H1 (cell line): ENCODE data around the gene KCNMB1. TPM values are rescaled to one million over a fixed set of nuclear protein-coding genes. Genes with fewer than 3 reads are reported as not detected.

Source experiments
- CTCF ChIA-PET: fragments of 300-600 bp; sonication (Branson Sonifier 250); formaldehyde crosslinking; loops from one replicate; lab custom pipeline; 2021; ENCODE audit not compliant: partially characterized antibody; lab: Charles Lee
- POLR2A ChIA-PET: fragments of 300-600 bp; sonication (Branson Sonifier 250); formaldehyde crosslinking; loops from one replicate; lab custom pipeline; 2021; ENCODE audit warnings: inconsistent platforms; ENCODE audit not compliant: partially characterized antibody; lab: Charles Lee
- DNase-seq, 2 experiments: peaks; one replicate each; pipeline versions ENCODE4 v3.0.0 to v3.0.0-alpha.2; 2010 to 2022; ENCODE audit warnings: low spot score in 2 of 2, low read depth in 1 of 2, mixed read lengths in 1 of 2
- FAIRE-seq: peaks from 2 replicates; lab custom pipeline; 2011; peaks lifted over from hg19 to GRCh38; lab: Jason Lieb, UNC
- H2AFZ ChIP-seq: 2 replicates; pipeline ENCODE4 v1.8.1; 2012; ENCODE audit warnings: low read length, inconsistent platforms
- H2AK5ac ChIP-seq: 2 replicates; pipeline ENCODE4 v1.6.1; 2013; ENCODE audit warnings: low read depth, low read length
- H2BK120ac ChIP-seq: replicated peaks from 2 replicates; pipeline ENCODE3; 2013; ENCODE audit warnings: low read depth, low read length, inconsistent platforms
- H2BK12ac ChIP-seq: 2 replicates; pipeline ENCODE4 v1.6.1; 2013; ENCODE audit warnings: low read depth, low read length
- H2BK15ac ChIP-seq: 2 replicates; pipeline ENCODE4 v1.6.1; 2013; ENCODE audit warnings: low read length
- H2BK20ac ChIP-seq: 2 replicates; pipeline ENCODE4 v1.6.1; 2013; ENCODE audit warnings: low read length
- H2BK5ac ChIP-seq: 2 replicates; pipeline ENCODE4 v1.6.1; 2013; ENCODE audit warnings: low read depth, low read length
- H3K14ac ChIP-seq: 2 replicates; pipeline ENCODE4 v1.6.1; 2013; ENCODE audit warnings: inconsistent platforms; ENCODE audit not compliant: insufficient read length
- H3K18ac ChIP-seq: 2 replicates; pipeline ENCODE4 v1.6.1; 2013; ENCODE audit warnings: low read length; ENCODE audit errors: extremely low read depth
- H3K23ac ChIP-seq: 2 replicates; pipeline ENCODE4 v1.6.1; 2013; ENCODE audit warnings: inconsistent platforms; ENCODE audit not compliant: insufficient read length
- H3K23me2 ChIP-seq: 2 replicates; pipeline ENCODE4 v1.6.1; 2013; ENCODE audit warnings: low read depth, low read length
- H3K27ac ChIP-seq: 2 replicates; pipeline ENCODE4 v1.6.1; 2011; ENCODE audit warnings: low read depth, low read length, inconsistent platforms
- H3K27me3 ChIP-seq, 4 experiments: replicated peaks in 1 of 4; 1 replicate in 1 of 4; 2 replicates in 3 of 4; pipeline versions ENCODE4 v1.6.1 to v1.8.1; 2011 to 2013; ENCODE audit warnings: low read length in 3 of 4, mild to moderate bottlenecking in 3 of 4, inconsistent platforms in 2 of 4, mixed read lengths in 2 of 4, moderate library complexity in 1 of 4; ENCODE audit not compliant: control insufficient read depth in 3 of 4, insufficient read depth in 3 of 4; ENCODE audit errors: extremely low read depth in 1 of 4
- H3K36me3 ChIP-seq, 4 experiments: 2 replicates each; pipeline versions ENCODE4 v1.6.1 to v1.8.1; 2011 to 2013; ENCODE audit warnings: mild to moderate bottlenecking in 4 of 4, low read length in 3 of 4, moderate library complexity in 2 of 4, control low read depth in 1 of 4, inconsistent platforms in 1 of 4; ENCODE audit not compliant: insufficient read depth in 4 of 4, control insufficient read depth in 2 of 4
- H3K4ac ChIP-seq: replicated peaks from 2 replicates; pipeline ENCODE3; 2013; ENCODE audit warnings: low read length, low read depth, mixed read lengths, inconsistent platforms; ENCODE audit not compliant: insufficient read length
- H3K4me1 ChIP-seq, 4 experiments: replicated peaks in 1 of 4; 1 replicate in 1 of 4; 2 replicates in 3 of 4; pipeline versions ENCODE4 v1.6.1 to v1.8.1; 2011 to 2013; ENCODE audit warnings: low read length in 3 of 4, inconsistent platforms in 2 of 4, mixed read lengths in 1 of 4; ENCODE audit not compliant: insufficient read depth in 4 of 4, control insufficient read depth in 3 of 4
- H3K4me2 ChIP-seq, 2 experiments: 2 replicates each; pipeline versions ENCODE4 v1.6.1 to v1.8.1; 2011 to 2013; ENCODE audit warnings: low read depth in 2 of 2, low read length in 2 of 2, control low read depth in 1 of 2, inconsistent platforms in 1 of 2, mild to moderate bottlenecking in 1 of 2; ENCODE audit not compliant: insufficient read depth in 1 of 2
- H3K4me3 ChIP-seq, 4 experiments: fragments of 200-600, 300-600 bp in 1 of 4; sonication (generic), shearing (Covaris generic), sonication (Bioruptor Twin) in 1 of 4; 2 replicates each; pipeline versions ENCODE4 v1.5.1 to v1.8.1; 2011 to 2016; ENCODE audit warnings: low read length in 4 of 4, low read depth in 3 of 4, control low read depth in 2 of 4, inconsistent platforms in 2 of 4, mild to moderate bottlenecking in 2 of 4, mixed read lengths in 1 of 4, moderate library complexity in 1 of 4; ENCODE audit not compliant: insufficient read depth in 2 of 4; ENCODE audit errors: extremely low read depth in 1 of 4
- H3K56ac ChIP-seq: replicated peaks from 2 replicates; pipeline ENCODE3; 2013; ENCODE audit warnings: low read depth, mild to moderate bottlenecking, mixed read lengths, low read length, inconsistent platforms; ENCODE audit not compliant: insufficient read length
- H3K79me1 ChIP-seq: 2 replicates; pipeline ENCODE4 v1.6.1; 2013; ENCODE audit warnings: low read depth, low read length, control low read depth
- H3K79me2 ChIP-seq, 2 experiments: 2 replicates each; pipeline versions ENCODE4 v1.6.1 to v1.8.1; 2012 to 2013; ENCODE audit warnings: low read length in 2 of 2, mild to moderate bottlenecking in 2 of 2, inconsistent platforms in 1 of 2; ENCODE audit not compliant: insufficient read depth in 2 of 2, control insufficient read depth in 1 of 2
- H3K9ac ChIP-seq, 4 experiments: replicated peaks in 1 of 4; 1 replicate in 1 of 4; 2 replicates in 3 of 4; pipeline versions ENCODE4 v1.6.1 to v1.8.1; 2011 to 2013; ENCODE audit warnings: low read depth in 3 of 4, low read length in 3 of 4, control low read depth in 2 of 4, mild to moderate bottlenecking in 2 of 4, moderate library complexity in 2 of 4, inconsistent platforms in 1 of 4; ENCODE audit errors: extremely low read depth in 1 of 4
- H3K9me3 ChIP-seq, 2 experiments: 2 replicates each; pipeline versions ENCODE4 v1.6.1 to v1.8.1; 2012 to 2013; ENCODE audit warnings: mild to moderate bottlenecking in 2 of 2, moderate library complexity in 2 of 2, control low read depth in 1 of 2, inconsistent platforms in 1 of 2, low read depth in 1 of 2, low read length in 1 of 2, mixed read lengths in 1 of 2; ENCODE audit not compliant: insufficient read depth in 2 of 2
- H4K20me1 ChIP-seq, 2 experiments: replicated peaks in 1 of 2; 2 replicates each; pipeline versions ENCODE3 to v1.8.1; 2011 to 2013; ENCODE audit warnings: inconsistent platforms in 2 of 2, low read length in 2 of 2, mild to moderate bottlenecking in 1 of 2; ENCODE audit not compliant: insufficient read depth in 2 of 2, control insufficient read depth in 1 of 2
- H4K5ac ChIP-seq: 2 replicates; pipeline ENCODE4 v1.6.1; 2013; ENCODE audit warnings: low read length, low read depth, mixed read lengths, inconsistent platforms; ENCODE audit not compliant: insufficient read length
- H4K8ac ChIP-seq: 2 replicates; pipeline ENCODE4 v1.8.0; 2013; ENCODE audit warnings: mild to moderate bottlenecking, moderate library complexity, low read length, inconsistent platforms; ENCODE audit not compliant: insufficient read depth; ENCODE audit errors: extremely low read depth
- H4K91ac ChIP-seq: replicated peaks from 2 replicates; pipeline ENCODE3; 2013; ENCODE audit warnings: low read length, mixed read lengths, inconsistent platforms; ENCODE audit not compliant: insufficient read length
- CEBPB ChIP-seq: IDR thresholded peaks from 2 replicates; pipeline ENCODE4 v1.6.1; 2012; ENCODE audit warnings: low read depth, low read length
- POLR2A ChIP-seq, 2 experiments: IDR thresholded peaks; 1 replicate in 1 of 2; 2 replicates in 1 of 2; pipeline ENCODE4 v1.6.1; 2011; ENCODE audit warnings: low read depth in 2 of 2, low read length in 2 of 2, mild to moderate bottlenecking in 2 of 2; ENCODE audit errors: control extremely low read depth in 1 of 2
- RAD21 ChIP-seq, 2 experiments: IDR thresholded peaks in 1 of 2; conservative IDR thresholded peaks in 1 of 2; 2 replicates each; pipeline ENCODE4 v1.6.1; 2011; ENCODE audit warnings: low read depth in 2 of 2, low read length in 2 of 2, improper control_type of control experiment in 1 of 2, inconsistent platforms in 1 of 2, mild to moderate bottlenecking in 1 of 2, moderate library complexity in 1 of 2
- RFX5 ChIP-seq: IDR thresholded peaks from 2 replicates; pipeline ENCODE4 v1.6.1; 2011; ENCODE audit warnings: low read depth, low read length, improper control_type of control experiment, borderline replicate concordance
- SIX5 ChIP-seq: IDR thresholded peaks from 2 replicates; pipeline ENCODE4 v1.6.1; 2011; ENCODE audit warnings: mild to moderate bottlenecking, low read depth, low read length
- SRF ChIP-seq: IDR thresholded peaks from 2 replicates; pipeline ENCODE4 v1.6.1; 2011; ENCODE audit warnings: mild to moderate bottlenecking, low read depth, low read length, moderate library complexity
- WGBS, 2 experiments: shearing (Covaris generic) in 1 of 2; methylation state at CpG; one replicate each; pipeline versions ENCODE4 v1.1.6 to v1.1.7; 2013 to 2015; ENCODE audit warnings: low lambda C conversion rate in 2 of 2, mixed read lengths in 2 of 2, inconsistent platforms in 1 of 2, low coverage in 1 of 2, missing lambda C conversion rate in 1 of 2; ENCODE audit not compliant: insufficient replicate concordance in 2 of 2, insufficient coverage in 1 of 2, insufficient read length in 1 of 2; ENCODE audit errors: extremely low coverage in 1 of 2, missing lambda C conversion rate in 1 of 2; 5-methylcytosine and 5-hydroxymethylcytosine counted together
- polyA plus RNA-seq, 7 experiments: library from polyadenylated mRNA; depleted of rRNA in 3 of 7; stranded (reverse) in 5 of 7; unstranded in 2 of 7; fragments of >200 nt in 5 of 7; fragments of 200-250 nt in 2 of 7; gene quantifications; 1 replicate in 5 of 7; 2 replicates in 1 of 7; 4 replicates in 1 of 7; pipeline versions ENCODE4 v1.2.1 to v1.2.3, GENCODE V29; 2011 to 2013; ENCODE audit warnings: missing spikeins in 2 of 7, mixed read lengths in 2 of 7
- total RNA-seq: library from RNA; stranded (reverse); fragmentation: NEBNext Ultra II Directional; extraction: Animal tissue kit (Norgen Biotek cat#: 25700); gene quantifications from 2 replicates; pipeline ENCODE4 v1.2.1, GENCODE V29; 2021
- TF ChIP-seq, protein P1 (sequence below): IDR thresholded peaks from 2 replicates; pipeline ENCODE4 v1.6.1; 2011; ENCODE audit warnings: low read length, improper control_type of control experiment

KCNMB1 gene
- total and polyA plus RNA-seq, 2 of the 8 experiments (the other 6 are each of a cell fraction or from before 2014, with no cell fraction given), result 0.08 to 0.19 TPM

- no peak overlapping the region for H3K56ac ChIP-seq
- CTCF ChIA-PET, result interaction anchor here (1.2 to 3.9 kb wide), 2 partner anchors 11 to 31 kb away, joined by 3 to 10 read pairs; no protein-coding TSS in a partner anchor
Measured at GRCh38 chr5:170372971-170373370, 16.2 kb downstream of the KCNMB1 start.

More at GRCh38 chr5:170372971-170373370, 16.2 kb downstream of the KCNMB1 start:
- Histone ChIP-seq H3K9me3 (no peaks in the 10 kb centered on the region), H2BK5ac (no peak overlapping the region), H3K36me3 (no peaks in the 10 kb centered on the region), H2AFZ (no peak overlapping the region), H3K4ac (no peak overlapping the region), H3K79me2 (no peaks in the 10 kb centered on the region), H3K27ac (no peak overlapping the region), H3K18ac (no peak overlapping the region), H3K4me3 (no peak overlapping the region), H3K27me3 (no peaks in the 10 kb centered on the region), H2BK15ac (no peak overlapping the region), H3K23me2 (no peaks in the 10 kb centered on the region), H3K23ac (no peak overlapping the region), H4K8ac (no peak overlapping the region), H4K5ac (no peak overlapping the region), H3K14ac (no peak overlapping the region), H2BK12ac (no peak overlapping the region), H3K4me2 (no peak overlapping the region), H3K4me1 (no peaks in the 10 kb centered on the region), H2AK5ac (no peak overlapping the region), H2BK20ac (no peak overlapping the region), H2BK120ac (no peak overlapping the region), H4K91ac (no peak overlapping the region), H4K20me1 (no peaks in the 10 kb centered on the region), H3K9ac (no peak overlapping the region), H3K79me1 (no peaks in the 10 kb centered on the region)
- DNase-seq, result no peak
- FAIRE-seq, result no peak
- POLR2A ChIA-PET, result no interaction called here
- TF ChIP-seq RFX5, result no peak
- no peak for TF ChIP-seq CEBPB
- TF ChIP-seq POLR2A (IDR thresholded peaks at IDR 0.05; ENCODE audit: control extremely low read depth in 1 of 2, low read depth in 2 of 2, low read length in 2 of 2), result no peak
- TF ChIP-seq, protein P1, sequence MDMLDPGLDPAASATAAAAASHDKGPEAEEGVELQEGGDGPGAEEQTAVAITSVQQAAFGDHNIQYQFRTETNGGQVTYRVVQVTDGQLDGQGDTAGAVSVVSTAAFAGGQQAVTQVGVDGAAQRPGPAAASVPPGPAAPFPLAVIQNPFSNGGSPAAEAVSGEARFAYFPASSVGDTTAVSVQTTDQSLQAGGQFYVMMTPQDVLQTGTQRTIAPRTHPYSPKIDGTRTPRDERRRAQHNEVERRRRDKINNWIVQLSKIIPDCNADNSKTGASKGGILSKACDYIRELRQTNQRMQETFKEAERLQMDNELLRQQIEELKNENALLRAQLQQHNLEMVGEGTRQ, result no peak
- no peak for TF ChIP-seq SIX5
- no peak for TF ChIP-seq SRF
- TF ChIP-seq RAD21 (IDR thresholded peaks at IDR 0.05 in 1 of 2, conservative IDR thresholded peaks at IDR 0.05 in 1 of 2; ENCODE audit: low read depth in 2 of 2, low read length in 2 of 2), result no peak
- WGBS, 2 experiments, result 91% methylated on average over 2 of the region's 2 CpGs; no CpG with 5 or more reads in 1 of the 2 experiments
